HG02642 (cell line): Measurements from ENCODE around the gene NUDT5.
"Not testable (repeated sequence)": the region's sequence is repeated elsewhere in the genome, so short reads cannot be mapped to it uniquely, and the experiment has no call there.

Source experiments
- ATAC-seq: cut with Tn5 transposase; IDR thresholded peaks from one replicate; pipeline ENCODE4 v1.9.1; 2021; ENCODE audit warnings: mild to moderate bottlenecking; ENCODE audit not compliant: unreplicated experiment, poor library complexity

Gene NUDT5

DNA sequence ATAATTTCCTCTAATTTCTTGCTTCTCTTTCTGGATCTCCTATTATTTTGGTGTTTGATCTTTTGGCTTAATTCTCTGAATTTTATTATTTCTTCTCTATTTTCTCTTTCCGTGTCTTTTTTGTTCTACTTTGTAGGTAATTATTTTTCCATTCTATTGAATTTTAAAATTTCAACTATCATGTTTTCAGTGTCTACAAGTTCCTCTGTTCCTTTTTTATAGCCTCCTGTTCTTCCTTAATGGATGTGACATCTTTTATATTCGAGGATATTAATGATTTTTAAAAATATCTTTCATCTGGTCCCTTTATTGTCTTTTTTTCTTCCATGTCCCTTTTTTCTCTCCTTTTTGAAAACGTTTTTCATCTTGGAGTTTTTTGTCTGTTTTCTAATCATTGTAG lies 11.4 kb upstream of the NUDT5 start:
- ATAC-seq = no peak

DNA sequence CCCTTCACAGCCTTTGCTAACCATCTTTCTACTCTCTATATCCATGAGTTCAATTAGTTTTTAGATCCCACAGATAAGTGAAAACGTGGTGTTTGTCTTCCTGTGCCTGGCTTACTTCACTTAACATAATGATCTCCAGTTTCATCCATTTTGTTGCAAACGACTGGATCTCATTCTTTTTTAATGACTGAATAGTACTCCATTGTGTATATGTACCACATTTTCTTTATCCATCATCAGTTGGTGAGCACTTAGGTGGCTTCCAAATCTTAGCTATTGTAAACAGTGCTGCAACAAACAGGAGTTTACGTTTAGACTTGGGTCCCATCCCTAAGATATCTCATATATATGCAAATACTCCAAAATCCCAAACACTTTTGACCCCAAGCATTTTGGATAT lies 9.4 kb upstream of the NUDT5 start:
- no peak for ATAC-seq

DNA sequence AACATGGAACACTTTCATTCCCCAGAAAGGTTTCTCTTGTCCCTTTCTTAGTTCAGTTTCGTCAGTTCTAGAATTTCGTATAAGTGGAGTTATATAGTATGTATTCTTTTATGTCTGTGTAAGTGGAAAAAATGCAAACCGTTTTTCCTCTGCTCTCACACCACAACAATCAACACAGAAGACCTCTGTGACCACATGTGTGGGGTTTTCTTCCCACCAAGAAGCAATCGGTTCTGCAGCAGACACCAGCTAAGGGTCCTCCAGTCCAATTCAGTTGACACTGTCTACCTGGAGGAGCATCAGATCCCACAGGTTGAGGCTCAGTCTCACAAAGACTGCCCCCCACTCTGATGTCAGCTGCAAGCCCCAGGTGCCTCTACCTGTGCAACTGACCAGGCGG lies 6.5 kb upstream of the NUDT5 start:
- no peak for ATAC-seq

DNA sequence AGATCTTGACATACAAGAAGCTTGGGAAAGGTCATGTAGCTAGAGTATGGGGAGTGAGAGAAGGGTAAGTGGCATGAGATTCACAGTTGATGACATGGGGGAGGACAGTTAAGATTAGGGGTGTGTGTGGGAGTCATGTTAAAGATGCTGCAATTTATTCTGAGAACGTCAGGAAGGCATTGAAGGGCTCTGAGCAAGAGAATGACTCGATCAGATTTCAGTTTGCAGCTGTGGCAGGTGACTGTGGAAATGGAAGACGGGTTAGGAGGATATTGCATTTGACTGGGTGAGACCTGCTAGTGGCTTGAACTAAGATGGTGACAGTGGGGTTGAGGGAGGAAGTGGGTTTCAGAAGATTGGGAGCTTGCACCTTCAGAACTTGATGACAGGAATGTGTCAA lies 5.9 kb upstream of the NUDT5 start:
- ATAC-seq = no peak

DNA sequence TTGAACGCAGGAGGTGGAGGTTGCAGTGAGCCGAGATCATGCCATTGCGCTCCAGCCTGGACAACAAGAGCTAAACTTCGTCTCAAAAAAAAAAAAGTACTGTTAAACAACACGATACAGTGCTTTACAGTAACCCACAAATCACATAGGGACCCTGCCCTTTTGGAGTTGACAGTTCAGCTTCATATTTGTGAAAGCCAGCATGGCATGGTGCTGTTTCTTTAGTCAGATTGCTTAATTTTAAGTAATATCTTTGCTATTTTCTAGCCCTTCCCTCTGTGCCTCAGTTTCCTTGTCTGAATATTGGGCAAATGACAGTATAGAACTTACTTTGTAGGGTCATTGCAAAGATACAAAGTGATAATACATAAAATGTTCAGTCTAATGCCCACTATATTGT lies 5.2 kb upstream of the NUDT5 start:
- ATAC-seq = no peak

DNA sequence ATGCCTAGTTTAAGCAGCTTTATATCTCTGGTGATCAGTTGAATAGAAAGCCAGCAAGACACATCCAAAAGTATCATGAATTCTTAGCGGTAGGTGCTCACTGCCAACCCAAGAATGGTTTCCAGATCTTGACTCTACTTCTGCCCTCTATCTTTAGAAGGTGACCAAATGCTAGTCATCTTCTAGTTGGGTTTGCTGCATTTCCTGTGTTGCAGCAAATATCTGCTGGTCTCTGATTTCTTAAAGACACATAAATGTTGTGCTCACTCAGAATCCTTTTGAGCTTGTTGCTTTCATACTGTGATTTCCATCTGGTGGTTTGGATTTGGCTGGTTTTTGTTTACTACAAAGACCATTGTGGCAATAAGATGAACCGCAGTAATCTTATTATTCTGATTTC lies 2.5 kb upstream of the NUDT5 start:
- ATAC-seq = no peak

DNA sequence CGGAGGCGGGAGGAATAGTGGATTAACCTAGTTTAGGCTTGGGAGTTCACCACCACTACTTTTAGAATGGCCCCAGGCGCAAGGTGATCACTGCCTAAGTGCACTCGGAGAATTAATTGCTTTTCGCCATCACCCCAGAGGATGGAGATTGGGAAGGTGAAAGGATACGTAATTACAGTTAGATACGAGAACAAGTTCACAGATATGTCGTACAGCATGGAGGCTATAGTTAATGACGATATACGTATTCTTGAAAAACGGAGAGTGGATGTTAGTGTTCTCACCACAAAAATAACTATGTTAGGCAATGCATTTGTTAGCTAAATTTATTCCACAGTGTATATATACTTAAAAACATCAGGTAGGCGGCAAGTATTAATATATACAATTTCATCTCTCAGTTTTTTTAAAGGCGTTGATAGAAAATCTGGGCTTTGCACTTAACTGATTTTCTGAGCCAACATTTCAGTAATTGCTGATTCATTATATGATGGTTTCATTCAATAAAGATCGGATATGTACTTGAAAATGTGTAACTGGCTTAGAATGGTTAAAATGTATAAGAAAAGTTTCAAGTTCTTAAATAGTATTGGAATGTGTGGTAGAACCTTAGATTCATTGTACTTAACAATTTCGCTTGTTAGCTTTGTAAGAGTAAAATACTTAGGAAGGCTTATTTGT lies 980 bp upstream of the NUDT5 start:
- ATAC-seq = no peak

DNA sequence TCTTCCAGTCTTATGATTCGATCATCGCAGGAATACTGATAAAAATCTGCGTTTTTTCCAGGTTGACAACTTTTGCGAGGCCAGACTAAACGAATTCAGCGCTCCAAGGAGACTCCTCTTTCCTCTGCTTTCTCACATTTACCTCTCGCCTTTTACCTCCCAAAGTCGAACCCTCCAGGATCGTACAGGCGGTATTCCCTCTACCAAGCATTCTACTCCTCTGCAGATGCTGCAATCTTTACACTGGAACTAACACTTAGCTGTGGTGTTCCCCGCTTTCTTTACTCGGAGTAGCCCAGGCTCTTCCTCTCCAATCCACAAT lies 449 bp downstream of the NUDT5 start:
- ATAC-seq = peak; percentile 16

DNA sequence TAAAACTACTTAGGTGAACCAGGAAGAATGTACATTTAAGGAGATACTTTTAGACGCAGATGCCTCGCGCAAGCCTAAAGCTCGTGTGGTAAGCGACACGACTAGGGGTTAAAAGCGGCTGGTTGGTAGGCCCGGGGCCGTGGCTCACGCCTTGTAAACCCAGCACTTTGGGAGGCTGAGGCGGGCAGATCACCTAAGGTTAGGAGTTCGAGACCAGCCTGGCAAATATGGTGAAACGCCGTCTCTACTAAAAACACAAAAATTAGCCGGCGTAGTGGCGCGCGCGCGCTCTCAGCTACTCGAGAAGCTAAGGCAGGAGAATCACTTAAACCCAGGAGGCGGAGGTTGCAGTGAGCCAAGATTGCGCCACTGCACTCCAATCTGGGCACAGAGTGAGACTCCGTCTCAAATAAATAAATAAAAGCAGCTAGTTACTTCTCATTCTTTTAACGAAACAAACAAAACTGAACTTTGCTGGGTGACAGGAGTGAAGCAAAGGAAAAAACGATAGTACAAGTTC lies 879 bp downstream of the NUDT5 start:
- ATAC-seq = no peak

DNA sequence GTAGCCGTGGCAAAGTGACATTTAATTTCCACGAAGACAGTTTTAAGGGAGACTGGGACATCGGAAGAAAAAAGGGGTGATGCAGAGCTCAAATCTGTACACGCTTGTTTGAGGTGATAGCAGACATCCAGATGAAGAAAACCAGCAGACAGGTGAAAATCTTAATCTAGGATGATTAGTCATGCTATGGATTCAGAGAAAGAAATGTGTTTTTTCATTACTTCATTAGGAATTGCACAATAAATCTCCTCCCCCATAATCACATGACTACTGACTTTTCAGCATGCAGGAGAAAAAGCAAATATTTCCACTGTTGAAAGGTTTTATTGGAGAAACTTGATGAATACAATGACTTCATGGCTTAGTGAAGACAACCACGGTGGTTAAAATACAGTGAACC lies 2.5 kb downstream of the NUDT5 start:
- no peak for ATAC-seq

DNA sequence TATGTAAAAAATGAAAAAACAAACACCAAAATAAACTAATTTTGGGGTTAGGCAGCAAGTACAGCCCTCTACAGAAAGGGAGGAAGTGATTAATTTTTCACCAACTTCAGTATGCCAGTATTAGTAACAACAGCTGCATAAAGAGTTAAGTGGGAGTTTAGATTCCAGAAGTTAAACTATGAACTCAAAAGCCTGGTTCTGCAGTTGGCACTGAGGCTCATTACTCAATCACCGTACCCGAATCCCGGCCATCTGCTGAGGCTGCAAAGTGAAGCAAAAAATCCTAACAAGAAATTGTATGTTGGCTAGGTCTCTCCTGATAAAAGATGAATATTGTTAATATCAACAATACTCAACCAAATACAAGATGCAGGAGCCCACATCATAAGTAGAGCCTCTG lies 4.0 kb downstream of the NUDT5 start:
- no peak for ATAC-seq

DNA sequence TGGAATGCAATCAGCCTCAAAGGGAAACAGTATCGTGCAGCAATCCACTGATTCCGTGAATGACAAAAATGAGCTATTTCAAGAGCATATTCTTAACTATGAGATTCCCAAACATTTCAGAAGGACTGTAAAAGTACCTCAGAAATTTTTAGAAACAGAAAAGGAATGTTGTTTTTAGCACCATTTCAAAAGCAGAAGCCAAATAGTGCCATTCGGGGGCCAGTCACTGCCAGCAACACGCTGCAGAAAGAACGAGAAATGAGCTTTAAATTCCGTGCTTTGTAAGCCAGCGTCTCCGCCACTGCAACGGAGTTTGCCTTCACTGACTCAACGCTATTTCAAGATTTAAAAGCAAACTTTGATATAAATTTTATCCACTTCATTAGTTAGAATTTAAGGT lies 6.3 kb downstream of the NUDT5 start:
- ATAC-seq = no peak

DNA sequence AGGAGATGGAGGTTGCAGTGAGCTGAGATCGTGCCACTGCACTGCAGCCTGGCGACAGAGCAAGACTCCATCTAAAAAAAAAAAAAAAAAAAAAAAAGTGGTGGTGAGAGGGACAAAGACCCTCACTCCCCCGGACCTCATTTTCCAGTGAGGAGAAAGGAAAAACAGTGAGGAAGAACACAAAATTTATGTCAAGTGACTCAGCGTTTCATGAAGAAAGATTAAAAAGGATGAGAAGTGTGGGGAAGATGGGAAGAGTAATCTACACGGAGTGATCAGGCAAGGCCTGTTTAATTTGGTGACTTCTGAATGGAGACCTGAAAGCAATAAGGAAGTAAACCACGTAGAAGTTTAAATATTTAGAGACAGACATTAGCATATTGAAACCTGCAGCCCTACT lies 7.0 kb downstream of the NUDT5 start:
- ATAC-seq = no peak

DNA sequence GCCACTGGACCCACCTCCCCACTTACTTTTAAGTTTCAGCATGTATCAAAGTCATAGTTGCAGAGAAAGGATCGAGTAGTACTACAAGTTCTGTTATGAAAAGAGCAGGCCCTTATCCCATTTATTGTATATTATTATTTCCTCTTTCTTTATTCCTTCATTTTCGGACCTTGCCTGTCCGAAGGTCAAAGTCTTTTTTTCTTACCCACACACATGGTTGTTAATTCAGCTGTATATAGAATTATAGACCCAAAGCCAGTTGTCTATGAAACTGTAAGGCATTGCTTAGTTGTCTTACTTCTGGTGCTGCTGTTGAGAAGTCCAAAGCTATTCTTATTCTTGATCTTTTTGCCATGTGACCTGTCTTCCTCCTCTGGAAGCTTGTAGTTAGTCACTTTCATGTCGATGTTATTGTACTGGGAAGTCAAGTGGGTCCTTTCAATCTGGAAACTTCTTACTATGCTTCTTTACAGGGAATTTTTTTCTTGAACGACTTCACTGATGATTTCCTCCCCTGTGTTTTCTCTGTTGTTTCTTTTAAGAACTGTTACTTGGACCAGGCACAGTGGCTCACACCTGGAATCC lies 8.3 kb downstream of the NUDT5 start:
- ATAC-seq = no peak

DNA sequence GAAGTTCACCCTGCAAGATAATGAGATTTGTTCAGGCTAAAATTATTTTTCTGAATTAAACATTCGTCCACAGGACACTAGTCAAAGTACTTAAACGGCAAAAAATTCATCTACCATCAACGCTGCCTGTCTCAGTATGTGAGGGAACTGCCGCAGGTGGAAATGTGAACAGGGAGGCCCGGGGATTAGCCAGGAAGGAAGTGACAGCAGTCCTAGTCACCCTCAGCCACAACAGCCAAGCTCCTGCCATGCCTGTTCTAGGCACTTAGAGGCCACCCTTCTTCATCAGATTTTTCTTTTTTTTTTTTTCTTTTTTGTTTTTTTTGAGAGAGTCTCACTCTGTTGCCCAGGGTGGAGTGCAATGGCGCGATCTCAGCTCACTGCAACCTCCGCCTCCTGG lies 9.4 kb downstream of the NUDT5 start:
- no peak for ATAC-seq

DNA sequence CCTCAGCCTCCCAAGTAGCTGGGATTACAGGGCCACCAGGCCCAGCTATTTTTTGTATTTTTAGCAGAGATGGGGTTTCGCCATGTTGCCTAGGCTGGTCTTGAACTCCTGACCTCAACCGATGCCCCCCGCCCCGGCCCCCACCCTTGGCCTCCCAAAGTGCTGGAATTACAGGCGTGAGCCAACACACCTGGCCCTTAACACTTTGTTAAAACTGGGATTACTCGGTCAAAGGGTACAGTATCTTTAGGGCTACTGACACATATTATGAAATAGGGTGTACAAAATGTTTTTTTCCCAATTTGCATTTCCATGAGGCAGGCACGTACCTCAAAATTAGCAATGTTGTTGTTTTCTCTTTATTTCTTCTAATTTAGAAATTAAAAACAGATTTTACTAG lies 11.5 kb downstream of the NUDT5 start:
- no peak for ATAC-seq

DNA sequence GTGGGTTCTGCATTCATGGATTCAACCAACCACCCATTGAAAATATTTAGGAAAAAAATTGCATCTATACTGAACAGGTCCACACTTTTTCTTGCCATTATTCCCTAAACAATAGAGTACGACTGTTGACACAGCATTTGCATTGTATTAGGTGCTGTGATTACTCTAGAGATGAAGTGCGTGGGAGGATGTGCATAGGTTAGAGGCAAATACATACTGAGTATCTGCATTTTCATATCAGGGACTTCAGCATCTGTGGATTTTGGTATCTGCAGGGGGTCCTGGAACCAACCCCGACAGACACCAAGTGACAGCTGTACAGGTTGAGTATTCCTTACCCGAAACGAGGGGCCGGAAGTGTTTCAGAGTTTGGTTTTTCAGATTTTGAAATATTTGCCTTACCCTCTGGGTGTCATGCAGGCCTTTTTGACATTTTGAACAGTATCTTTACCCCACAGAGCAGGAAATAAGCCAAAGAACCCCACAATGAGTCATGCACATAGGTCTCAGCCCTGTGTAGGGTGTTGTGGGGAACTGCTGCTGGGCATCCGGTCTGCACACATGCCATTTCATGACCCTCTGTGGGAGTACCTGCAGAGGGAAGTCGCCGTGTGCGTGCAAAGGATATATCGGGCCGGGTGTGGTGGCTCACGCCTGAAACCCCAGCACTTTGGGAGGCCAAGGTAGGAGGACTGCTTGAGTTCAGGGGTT lies 14.5 kb downstream of the NUDT5 start:
- peak; percentile 69 for ATAC-seq

DNA sequence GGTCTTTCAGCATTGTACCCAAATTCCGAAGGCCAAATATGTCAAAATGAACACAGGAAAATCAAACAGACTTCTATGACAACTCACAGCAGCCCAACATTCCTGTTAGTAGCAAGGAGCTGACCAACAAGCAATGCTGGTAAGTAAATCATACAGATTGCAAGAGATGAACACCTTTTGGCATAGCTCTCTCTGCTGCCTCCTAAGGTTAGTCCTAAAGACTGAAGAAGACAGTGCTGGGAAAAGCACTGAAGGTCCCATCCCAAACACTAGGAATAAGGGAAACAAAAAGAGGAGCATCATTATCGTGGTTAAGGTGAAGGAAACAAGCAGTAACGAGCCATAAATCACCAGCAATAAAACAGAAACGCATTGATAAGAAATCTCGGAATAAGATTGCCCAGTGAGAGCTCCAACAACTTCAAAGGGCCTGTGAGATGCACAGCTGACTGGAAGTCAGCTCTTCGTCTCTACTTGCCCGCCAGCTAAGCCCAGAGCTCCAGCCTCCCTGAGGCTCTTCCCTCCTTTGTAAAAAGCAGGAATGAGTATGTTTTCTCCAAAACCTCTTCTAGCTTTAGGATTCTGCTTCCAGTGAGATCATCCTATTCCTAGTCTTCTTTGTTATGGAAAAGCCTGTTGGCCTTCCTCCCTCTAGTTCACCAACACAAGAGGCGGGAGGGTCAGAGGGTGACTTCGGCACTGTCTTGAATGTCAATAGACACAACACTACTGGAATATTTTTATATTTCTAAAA lies 15.3 kb downstream of the NUDT5 start:
- no peak for ATAC-seq

DNA sequence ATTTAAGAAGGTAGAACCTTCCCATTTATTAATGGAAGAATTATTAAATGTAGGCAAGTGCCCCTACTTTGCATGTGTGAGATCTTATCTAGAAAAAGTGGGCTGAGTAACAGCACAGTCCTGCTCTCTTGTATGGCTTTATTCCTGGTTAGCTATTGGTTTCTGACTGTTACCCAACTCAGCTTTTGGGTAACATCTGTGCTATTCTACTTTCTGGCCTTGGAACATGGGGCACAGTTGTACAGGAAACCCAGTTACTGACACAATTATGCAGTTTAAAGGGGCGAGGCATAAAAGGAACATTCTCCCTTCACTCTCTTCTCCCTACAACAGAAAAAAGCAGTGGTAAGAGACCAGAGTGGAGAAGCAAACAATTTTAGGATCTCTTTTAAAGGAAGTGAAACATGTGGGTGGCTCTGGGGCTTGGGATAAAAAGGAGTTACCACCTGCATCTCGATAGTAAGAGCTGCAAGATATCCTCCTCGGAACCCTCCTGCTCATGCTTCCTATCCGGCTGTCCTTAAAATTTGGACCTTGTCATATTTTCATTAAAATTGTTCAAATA lies 16.0 kb downstream of the NUDT5 start:
- no peak for ATAC-seq

DNA sequence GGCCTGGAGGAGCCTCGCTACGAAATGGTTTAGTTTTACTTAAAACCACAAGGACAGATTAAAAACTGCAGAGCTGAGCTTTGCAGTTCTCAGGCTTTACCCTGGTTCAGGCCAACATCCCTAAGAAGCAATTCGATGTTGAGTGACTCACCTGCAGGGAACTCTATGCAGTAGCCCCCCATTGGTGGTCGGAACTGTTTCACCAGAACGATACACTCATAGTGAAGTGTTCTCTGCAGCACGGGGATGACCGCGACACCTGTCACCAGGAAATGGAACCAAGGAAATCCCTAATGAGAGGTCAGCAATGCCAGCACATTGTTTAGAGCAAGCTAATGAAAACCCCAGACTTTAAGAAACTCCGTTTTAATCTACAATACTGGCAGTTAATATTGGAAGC lies 18.0 kb downstream of the NUDT5 start:
- ATAC-seq = no peak

DNA sequence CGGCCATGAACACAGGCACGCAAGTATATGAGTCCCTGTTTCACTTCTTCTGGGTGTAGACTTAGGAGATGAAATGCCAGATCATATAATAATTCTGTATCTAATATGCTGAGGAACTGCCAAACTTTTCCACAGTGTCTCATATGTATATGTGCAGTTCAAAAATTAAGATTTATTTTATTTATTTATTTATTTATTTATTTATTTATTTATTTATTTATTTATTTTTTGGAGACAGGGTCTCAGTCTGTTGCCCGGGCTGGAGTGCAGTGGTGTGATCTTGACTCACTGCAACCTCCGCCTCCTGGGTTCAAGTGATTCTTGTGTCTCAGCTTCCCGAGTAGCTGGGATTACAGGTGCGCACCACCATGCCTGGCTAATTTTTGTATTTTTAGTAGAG lies 24.2 kb downstream of the NUDT5 start:
- not testable (repeated sequence) for ATAC-seq
